Measurements from ENCODE around the gene CDH7.
A peak's percentile ranks its signal among the peaks of the same experiment; 100 is the strongest.

Gene CDH7

DNA sequence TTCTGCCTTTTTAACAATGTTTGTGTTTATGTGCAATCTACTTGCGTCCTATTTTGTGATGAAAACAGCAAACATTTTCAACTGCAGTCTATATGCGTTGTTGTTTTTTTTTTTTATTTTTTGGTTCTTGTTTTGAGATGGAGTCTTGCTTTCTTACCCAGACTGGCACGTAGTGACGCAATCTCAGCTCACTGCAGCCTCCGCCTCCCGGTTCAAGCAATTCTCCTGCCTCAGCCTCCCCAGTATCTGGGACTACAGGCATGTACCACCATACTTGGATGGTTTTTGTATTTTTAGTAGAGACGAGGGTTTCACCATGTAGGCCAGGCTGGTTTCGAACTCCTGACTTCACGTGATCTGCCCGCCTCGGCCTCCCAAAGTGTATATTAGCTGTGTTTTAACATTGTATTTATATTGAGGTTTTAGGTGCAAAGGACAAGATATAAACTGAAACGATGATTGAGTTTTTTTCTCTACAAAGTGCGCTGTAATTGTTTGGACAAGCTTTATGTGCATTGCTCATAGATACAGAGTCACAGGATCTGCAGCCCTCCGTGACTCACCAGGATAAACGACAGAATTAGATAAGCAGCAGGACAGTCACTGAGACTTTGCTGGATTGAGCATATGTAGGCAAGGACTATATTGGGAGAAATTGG is 17.4 kb downstream of the CDH7 start:
- no peak for DNase-seq

DNA sequence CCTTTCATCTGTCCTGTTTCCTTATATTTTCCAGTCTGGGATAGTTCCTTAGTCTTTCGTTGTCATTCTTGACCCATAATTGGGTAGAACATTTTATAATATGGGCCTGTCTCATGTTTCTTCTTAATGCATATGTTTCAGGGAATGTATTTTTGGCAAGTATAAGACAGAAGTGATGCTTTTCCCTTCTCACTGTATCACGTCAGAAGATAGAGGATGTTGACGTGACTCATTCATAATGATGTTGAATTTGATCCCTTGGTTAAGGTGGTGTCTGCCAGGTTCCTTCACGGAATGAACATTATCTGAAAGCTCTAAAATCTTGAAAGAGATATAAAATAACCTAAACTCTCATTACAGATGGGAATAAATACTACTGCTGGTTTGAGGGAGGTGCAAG is 18.8 kb downstream of the CDH7 start:
- DNase-seq, result no peak

DNA sequence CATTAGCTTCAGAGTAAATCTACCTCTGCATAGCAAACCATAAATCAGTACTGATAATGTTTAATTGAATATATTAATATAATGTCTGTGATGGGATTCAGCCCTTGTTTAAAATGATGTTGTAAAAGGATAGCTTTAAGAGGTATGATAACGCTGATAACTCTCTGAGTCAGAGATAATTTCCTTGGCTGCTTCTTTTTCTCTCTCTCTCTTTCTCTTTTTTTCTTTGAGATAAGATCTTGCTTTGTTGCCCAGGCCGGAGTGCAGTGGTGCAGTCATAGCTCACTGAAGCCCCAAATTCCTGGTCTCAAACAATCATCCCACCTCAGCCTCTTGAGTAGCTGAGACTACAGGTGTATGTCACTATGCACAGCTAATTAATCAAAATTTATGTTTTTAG is 35.7 kb downstream of the CDH7 start:
- no peak for DNase-seq

DNA sequence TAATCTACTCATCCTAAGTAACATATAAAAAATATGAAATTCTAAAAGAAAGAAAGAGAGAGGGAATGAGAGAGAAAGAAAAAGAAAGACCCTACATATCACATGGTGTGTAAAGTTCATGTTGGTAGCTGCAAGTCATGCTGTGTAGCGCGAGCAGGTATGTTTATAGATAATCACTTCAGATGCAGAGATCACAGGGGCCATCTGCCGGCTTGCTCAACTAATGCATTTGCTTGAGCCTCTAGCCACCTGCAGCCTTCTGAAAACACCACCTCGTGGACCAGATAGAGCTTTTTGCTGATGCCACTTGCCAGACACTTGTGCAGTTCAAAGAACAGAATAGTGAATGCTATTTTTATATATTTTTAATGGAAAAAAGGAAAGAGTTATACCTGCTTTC is 37.6 kb downstream of the CDH7 start:
- DNase-seq, result no peak

DNA sequence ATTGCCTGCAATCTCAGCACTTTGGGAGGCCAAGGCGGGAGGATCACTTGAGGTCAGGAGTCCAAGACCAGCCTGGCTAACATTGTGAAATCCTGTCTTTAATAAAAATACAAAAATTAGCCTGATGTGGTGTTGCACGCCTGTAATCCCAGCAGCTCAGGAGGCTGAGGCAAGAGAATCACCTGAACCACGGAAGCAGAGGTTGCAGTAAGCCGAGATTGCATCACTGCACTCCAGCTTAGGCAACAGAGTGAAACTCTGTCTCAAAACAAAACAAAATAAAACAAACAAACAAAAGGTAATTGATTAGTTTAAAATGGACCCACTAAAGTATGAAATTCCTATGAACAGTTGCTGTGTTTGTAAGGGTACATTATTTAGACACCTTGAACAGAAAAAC is 39.8 kb downstream of the CDH7 start:
- no peak for DNase-seq

DNA sequence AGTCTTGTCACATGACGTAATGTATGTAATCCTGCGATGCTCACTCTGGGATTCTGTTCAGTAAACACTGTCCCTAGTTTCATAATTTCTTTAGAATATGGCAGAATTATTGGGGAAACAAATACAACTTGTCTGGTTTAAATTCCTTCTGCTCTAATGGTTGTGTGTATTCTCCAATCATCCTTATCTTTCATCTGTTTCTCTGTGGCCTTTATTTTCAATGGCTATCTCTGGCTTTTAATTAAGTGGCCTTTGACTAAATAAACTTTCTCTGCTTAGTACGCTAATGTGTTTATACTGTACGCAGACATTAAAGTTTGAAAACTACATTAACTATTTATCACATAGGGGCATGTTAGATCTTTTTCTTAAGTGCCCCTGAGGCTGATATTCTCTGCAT is 40.9 kb downstream of the CDH7 start:
- no peak for DNase-seq

DNA sequence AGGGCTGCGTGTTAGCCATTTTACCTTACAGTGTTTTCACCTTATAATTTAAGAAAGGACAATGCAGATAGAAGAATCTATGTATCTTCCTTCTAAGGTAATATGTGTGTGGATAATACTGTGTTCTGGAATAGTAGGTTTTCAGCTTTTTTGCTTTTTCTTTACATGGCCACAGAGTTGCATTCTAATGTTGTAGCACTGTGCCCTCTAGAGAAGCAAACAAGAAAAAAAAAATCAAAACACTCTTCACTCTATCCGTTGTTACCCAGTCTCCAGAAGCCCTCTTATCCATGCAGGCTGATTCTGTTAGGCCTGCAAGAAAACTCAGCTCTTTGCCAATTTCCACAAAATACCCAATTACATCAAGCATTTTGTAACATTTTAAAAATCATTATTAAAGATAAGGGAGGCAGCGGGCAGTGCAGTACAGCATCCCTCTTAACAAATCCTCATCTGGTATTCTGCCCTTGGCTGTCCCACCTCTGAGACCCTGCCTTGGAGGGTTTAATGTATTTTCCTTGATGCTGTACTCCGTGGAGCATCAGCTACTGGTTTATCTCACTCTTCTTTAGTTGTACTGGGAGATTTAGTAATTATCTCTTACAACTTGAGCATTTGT is 41.8 kb downstream of the CDH7 start:
- no peak for DNase-seq

DNA sequence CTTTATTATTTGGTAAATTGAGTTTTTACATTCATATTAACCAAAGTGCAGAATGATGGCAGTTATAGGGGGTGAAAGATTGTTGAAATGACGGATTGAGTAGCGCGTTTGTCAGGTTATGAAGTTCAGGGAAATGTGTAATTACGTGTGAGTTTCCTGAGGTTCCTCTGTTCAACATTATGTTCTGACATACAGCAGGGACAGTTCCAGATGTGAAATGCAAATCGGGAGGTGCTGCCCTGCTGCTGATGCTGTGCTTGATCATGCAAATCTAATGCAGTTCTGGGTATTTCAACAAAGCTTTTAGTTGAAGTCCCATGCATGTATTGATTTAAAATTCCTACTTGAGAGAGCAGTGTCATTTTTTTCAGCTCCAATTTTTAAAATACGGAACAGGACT is 57.9 kb downstream of the CDH7 start:
- no peak for DNase-seq

DNA sequence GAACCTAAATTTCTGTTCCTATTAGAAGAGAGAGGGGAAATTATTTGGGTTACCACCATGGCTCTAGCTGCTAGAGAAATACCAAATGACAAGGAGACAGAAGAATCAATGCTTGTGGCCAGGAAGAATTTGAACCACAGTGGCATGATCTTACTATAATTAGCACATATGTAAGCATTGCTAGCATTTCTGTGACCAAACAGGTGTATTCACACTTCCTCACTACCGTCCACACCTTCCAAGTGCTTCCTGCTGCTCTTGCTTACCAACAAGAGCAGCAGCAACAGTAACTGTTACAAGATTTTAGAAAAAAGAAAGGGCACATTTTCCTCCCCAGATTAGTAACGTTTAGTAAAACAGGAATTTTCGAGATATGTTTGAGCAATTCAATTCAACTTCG is 60.5 kb downstream of the CDH7 start:
- no peak for DNase-seq

DNA sequence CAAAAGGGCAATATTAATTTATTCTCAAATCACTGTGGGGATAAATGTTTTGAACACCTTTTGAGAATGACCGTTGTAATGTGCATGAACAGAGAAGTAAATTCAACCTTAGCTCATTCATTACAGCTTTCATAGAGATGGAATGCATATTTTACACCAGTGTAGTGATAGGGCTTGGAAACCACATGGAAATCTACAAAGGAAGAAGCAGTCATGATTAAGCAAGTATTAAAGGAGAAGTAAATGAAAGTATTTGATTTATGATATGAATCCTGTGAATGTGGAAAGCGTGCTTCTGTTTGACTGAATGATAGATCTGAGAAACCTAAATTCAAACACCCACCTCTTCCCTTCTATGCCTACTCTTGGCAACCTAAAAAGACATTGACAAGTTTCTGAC is 64.7 kb downstream of the CDH7 start:
- no peak for DNase-seq

DNA sequence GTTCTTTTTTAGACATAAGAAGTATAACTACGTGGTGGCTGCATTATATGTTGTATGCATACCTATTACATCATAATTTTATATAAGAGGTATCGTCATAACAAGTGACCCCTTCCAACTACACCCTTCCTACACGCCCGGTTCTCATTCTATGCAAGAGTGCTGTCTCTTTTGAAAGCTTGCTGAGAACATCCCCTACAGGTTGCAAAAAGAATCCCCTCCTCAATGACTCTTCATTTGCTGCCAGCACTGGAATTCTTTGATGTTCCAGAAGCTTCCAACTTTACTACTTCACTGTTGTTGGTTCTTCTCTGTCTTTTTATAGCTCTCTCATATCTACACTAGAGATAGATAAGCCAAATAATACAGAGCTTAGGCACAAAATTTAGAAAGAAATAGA is 66.4 kb downstream of the CDH7 start:
- no peak for DNase-seq

DNA sequence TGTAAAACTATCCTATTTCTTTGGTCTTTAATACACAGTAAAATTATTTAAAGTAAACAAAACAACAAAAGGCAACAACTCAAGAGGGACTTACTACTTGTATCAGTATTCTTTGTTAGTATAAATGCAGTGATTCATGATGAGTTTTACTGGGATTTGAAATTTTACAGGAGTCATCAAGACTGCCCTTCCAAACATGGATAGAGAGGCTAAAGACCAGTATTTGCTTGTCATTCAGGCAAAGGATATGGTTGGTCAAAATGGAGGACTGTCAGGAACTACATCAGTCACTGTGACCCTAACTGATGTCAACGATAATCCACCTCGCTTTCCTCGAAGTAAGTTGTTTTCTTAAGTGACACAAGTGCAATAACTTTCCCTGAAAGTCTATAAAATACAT is 71.1 kb downstream of the CDH7 start:
- DNase-seq, result no peak

DNA sequence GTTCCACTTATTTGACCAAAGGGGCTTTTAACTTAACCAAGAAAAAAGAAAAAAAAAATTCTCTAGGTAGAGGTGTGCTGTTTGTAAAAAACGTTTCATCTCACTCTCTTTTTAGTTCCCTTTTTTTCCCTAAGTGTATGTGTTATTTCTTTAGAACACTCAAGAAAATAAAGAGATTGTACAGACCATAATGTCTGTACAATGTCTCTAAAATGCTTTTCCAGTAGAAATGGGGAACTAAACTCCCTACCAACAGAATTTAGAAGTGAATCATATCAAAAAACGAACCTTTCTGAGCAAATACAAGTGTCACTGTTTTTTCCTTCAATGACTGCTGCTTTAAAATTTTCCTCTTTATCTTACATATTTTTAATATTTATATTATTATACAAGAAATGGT is 72.0 kb downstream of the CDH7 start:
- no peak for DNase-seq

DNA sequence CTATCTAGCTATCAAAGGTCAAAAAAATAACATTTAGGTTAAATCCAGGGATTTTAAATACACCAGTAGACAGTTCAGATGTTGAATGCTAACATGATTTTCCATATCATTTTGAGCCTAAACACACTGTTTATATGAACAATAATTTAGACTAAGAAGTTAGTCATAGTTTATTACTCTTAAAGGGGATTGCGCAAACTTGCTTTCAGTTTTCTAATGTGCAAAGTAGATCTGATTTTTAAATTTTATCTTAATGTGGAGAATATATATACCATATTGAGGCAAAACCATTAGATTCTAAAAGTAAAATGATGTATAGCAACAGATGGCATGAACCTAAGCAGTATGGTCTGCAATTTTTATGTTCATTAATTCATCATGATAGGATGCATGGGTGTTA is 76.6 kb downstream of the CDH7 start:
- no peak for DNase-seq

DNA sequence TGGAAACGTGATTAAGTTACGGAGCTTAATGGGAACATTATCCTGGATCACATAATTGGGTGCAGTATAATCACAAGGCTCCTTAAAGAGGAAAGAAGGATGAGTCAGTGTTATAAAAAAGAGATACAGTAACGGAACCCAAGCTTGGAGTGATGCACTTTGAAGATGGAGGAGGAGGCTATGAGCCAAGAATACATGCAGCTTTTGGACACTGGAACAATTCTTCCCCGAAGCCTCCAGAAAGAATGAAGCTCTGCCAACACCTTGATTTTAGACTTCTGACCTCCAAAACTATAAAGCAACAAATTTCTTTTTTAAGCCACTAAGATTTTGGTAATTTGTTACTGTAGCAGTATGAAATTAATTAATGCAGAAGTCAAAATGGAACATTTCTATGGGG is 85.1 kb downstream of the CDH7 start:
- no peak for DNase-seq

DNA sequence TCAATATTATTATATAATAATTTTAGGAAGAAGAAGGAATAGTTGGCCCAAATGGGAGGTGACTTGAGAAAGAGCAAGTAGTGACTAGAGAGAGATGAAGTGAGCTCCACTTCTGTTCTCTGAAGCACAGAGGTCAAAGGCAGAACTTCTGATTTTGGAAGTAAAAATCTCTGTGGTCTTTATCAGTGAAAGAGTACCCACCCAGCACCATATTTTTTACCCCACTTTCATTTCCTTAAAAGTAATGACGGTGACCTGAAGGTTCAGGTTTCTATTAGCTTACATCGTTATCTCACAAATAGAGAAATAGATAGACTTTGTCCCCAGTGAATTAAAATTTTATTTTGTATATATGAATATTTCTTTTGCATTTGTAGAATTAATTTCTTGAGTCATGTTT is 95.3 kb downstream of the CDH7 start:
- DNase-seq, result no peak

DNA sequence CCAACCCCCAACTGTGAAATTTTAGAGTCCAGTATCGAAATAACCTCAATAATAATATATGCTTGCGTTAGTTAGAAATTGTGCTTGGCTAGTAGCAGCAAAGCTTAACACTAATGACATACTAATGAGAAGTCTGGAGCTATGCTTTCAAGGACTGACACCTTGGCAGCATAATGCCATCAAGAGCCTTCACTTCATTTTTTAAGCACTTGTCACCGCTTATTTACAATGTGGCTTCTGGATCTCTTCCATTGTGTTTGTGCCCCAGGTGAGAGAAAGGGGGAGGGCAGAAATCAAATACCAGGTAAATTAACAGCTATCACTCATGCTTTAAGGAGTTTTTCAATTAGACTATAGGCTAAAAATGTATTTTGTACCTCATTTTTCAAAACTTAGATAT is 101.5 kb downstream of the CDH7 start:
- no peak for DNase-seq

DNA sequence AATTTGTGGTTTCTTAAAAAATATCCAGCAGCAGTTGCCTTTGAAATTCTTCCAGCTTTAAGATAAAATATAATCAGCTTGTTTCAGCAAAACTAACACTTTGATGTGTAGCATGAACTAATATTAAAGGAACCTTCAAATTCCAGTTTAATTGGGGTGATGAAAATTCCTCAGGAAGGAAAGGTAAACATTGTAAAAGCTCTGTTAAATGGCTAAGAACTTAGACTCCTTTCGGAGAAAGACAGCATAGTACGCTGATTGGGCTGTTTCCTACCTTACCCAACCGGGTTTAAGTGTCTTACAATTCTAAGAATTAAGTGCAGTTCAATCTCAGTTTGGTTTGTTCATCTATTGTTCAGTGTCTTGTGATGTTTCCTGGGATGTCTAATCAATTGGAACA is 108.3 kb downstream of the CDH7 start:
- no peak for DNase-seq

DNA sequence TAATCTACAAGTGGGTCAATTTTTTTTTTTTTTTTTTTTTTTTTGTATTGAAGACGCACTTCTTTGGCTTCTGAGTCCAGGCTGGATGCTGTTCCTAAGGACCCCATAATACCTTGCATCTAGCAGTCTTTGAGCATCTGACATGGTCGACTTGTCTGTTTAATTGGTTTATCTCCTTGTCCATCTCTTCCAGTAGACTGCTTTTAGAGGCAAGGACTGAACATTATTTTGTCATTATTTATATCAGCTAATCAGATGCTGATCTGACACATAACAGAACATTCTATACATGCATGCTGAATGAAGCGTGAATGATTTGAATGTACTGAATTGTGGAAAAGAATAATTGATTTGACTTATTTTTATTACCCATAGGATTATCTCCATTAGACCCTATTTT is 118.7 kb downstream of the CDH7 start:
- no peak for DNase-seq

DNA sequence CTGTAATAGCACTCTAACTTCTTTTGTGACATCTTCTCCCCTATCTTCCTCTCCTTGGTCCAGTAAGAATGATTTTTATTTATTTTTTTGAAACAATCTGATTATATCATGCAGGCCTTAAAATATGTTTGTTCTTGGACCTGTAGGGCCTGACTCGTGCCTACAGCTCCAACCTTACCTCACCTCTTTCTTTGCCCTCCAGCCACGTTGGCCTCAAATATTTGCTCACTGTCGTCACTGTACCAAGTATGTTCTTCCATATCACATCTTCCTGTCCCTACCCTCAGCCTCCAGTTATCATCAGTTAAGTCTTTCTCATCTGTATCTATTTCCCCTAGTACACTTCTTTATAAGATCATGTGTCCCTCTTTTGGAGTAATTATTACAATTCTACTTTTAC is 125.5 kb downstream of the CDH7 start:
- no peak for DNase-seq

DNA sequence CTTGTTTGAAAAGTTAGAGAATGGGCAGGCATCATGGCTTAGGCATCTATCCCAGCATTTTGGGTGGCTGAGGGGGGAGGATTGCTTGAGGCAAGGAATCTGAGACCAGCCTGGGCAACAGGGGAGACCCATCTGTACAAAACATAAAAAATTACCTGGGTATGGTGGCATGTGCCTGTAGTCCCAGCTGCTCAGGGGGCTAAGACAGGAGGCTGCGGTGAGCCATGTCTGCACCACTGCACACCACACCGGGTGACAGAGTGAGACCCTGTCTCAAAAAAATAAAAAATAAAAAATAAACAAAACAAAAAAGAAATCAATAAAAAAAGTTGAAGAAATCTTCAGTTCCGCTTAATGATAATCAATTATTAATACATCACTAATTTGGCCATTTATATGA is 146.5 kb downstream of the CDH7 start:
- no peak for DNase-seq

DNA sequence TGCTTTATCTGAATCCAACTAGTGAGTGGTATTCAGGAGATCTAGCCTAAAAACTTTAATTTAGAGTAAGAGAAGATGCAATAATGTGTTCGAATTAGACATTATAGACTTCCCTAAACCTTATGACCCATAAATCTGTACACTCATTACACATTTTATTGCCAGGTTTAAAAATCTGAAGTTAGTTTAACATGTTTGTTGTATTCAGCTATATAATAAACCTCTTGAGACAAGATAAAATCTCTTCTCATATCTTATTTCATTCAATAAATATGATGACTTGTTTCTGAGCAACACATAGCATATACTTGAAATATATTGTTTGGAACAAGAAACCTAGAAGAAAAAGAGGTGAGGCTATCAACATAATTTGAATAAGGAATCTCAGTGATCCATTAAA is 150.7 kb downstream of the CDH7 start:
- no peak for DNase-seq

DNA sequence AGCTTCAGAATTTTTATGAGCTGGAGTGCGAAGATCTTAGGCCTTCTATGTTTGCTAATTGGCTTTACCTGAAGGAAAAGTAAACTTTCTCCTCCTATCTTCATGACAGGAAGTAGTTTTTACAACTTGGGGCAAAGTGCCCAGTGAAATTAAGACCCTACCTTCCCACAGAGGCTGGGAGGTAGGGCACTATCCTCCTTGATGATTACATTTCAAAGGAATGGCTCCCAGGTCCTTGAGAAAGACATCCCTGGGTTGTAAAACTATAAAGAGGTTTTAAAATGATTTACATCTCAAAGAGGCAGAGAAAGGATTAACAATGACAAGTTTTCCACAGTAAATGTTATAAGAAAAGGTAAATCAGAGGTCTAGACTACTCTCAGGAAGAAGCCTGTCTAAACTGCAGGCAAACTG is 155.8 kb downstream of the CDH7 start:
- DNase-seq, result peak; percentile 13

DNA sequence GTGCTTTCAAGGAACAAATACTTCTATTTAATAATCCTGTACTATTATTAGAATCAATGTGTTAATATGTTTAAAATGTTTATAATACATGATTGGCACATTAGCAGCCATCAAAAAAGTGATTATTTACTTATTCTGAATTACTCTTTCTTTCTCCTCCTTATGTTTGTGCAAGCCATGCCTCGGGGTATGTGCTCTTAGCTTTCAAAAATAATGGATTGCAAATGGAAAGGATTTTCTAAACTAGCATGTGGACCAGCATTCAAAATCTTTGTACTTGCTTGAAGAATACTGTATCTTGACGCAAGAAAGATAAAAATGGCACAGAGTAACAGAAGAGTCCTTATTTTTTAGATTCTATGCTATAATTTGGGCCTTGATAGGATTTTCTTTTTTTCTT is 156.5 kb downstream of the CDH7 start:
- no peak for DNase-seq

DNA sequence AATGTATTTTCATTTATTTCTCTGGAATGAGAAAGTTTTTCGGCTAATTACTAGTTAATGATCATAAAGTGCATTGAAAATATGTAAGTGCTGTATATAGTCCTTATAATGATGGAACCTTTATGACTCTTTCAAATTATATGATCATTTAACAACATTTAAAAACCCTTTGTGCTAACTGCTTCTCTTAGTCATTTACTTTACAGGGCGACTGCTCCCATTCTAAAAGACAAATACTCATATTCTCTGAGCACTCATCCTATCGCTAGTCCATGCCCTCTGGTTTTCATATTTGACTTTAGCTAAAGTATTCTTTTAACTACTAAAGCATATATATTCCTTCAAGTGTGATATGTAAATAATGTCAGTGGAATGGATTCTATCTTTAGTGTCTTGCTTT is 168.2 kb downstream of the CDH7 start:
- no peak for DNase-seq

DNA sequence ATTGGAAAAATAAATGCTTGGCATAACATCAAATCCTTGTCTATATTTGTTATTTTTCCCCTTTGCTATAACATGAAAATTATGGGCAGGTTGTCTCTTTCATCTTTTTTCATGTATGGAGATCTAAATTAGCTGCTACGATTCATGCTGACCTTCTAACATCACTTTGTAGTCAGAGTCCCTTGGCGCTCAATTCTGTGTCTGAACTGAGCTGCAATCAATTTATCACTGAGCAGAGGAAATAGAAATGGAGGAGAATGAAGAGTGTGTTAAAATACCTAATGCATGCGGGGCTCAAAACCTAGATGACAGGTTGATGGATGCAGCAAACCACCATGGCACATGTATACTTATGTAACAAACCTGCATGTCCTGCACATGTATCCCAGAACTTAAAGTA is 168.9 kb downstream of the CDH7 start:
- DNase-seq, result no peak

All from DMS79 (cell line).